Muscle layer of duodenum (tissue), 2 donors: ENCODE data around the gene PGM5.

Experiments used
- H3K27ac ChIP-seq: one replicate; pipeline ENCODE4 v1.7.0; 2013; ENCODE audit warnings: mild to moderate bottlenecking, low read length
- H3K27me3 ChIP-seq: one replicate; pipeline ENCODE4 v1.7.0; 2013; ENCODE audit warnings: low read depth, mild to moderate bottlenecking, control low read depth, low read length
- H3K36me3 ChIP-seq, 2 donors: one replicate each; pipeline ENCODE4 v1.7.0; 2013; ENCODE audit warnings: low read length in 2 of 2, control low read depth in 1 of 2, mild to moderate bottlenecking in 1 of 2; ENCODE audit not compliant: insufficient read depth in 2 of 2, control insufficient read depth in 1 of 2
- H3K4me1 ChIP-seq, 2 donors: one replicate each; pipeline ENCODE4 v1.7.0; 2013; ENCODE audit warnings: low read length in 2 of 2, mild to moderate bottlenecking in 2 of 2, control low read depth in 1 of 2, moderate library complexity in 1 of 2; ENCODE audit not compliant: insufficient read depth in 2 of 2, control insufficient read depth in 1 of 2
- H3K4me3 ChIP-seq, 2 donors: one replicate each; pipeline ENCODE4 v1.7.0; 2013; ENCODE audit warnings: low read length in 2 of 2, low read depth in 1 of 2, mild to moderate bottlenecking in 1 of 2
- H3K9me3 ChIP-seq, 2 donors: one replicate each; pipeline ENCODE4 v1.7.0; 2013; ENCODE audit warnings: low read length in 2 of 2, control low read depth in 1 of 2, mild to moderate bottlenecking in 1 of 2; ENCODE audit not compliant: control insufficient read depth in 1 of 2
- donor health status: healthy.

The PGM5 gene

DNA sequence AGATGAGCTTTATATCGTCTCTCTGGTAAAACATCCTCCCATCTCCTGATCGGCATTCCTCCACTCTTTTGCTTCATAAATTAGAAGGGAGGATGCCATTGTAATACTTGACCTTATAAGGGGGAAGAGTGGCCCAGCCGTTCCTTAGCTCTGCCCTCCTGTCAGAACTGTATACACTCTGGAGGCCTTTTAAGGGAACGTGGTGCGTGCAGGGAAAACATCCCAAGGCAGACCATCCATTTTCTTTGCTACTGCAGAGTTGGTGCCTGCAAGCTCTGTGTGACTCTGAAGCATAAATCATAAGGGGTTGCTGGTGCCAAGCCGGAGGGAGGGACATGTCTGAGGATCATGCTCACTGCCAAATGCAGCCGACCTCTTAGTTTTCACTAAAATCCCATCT, 90.4 kb downstream of the PGM5 start:
- Histone ChIP-seq H3K9me3 (no peaks in the 10 kb centered on the region), H3K27me3 (no peaks in the 10 kb centered on the region), H3K4me3 (no peak overlapping the region), H3K4me1 (peaks cover 5 to 35% of the 10 kb centered on the region in 2 donors), H3K27ac (peak overlapping the region; percentile 82), H3K36me3 (no peaks in the 10 kb centered on the region)

- Histone ChIP-seq H3K9me3 (no peaks in the 10 kb centered on the region), H3K36me3 (no peaks in the 10 kb centered on the region), H3K4me3 (no peak overlapping the region), H3K27ac (peak overlapping the region; percentile 77), H3K27me3 (no peaks in the 10 kb centered on the region), H3K4me1 (peaks cover 5 to 35% of the 10 kb centered on the region in 2 donors)
Observed at GRCh38 chr9:68447611-68448010, 91.2 kb downstream of the PGM5 start.

GRCh38 chr9:68454579-68455334, 98.3 kb downstream of the PGM5 start:
- peak overlapping the region; percentile 74 for H3K27ac ChIP-seq
- H3K9me3 ChIP-seq: no peaks in the 10 kb centered on the region

GRCh38 chr9:68455451-68455850, 99.0 kb downstream of the PGM5 start:
- H3K4me3 ChIP-seq: no peak overlapping the region

More at GRCh38 chr9:68454579-68455334, 98.3 kb downstream of the PGM5 start:
- peak overlapping the region in 1 of 2 donors; percentile 26 for H3K4me3 ChIP-seq
- no peaks in the 10 kb centered on the region for H3K27me3 ChIP-seq
- H3K36me3 ChIP-seq: no peaks in the 10 kb centered on the region
- H3K4me1 ChIP-seq: peaks cover 6% of the 10 kb centered on the region in 2 donors

GRCh38 chr9:68457803-68458202, 101.4 kb downstream of the PGM5 start:
- no peaks in the 10 kb centered on the region for H3K27me3 ChIP-seq
- no peaks in the 10 kb centered on the region for H3K36me3 ChIP-seq
- no peaks in the 10 kb centered on the region for H3K9me3 ChIP-seq
- H3K4me1 ChIP-seq: peaks cover 6 to 29% of the 10 kb centered on the region in 2 donors
- H3K4me3 ChIP-seq: no peak overlapping the region
- peak overlapping the region; percentile 81 for H3K27ac ChIP-seq

More at GRCh38 chr9:68455451-68455850, 99.0 kb downstream of the PGM5 start:
- Histone ChIP-seq H3K27me3 (no peaks in the 10 kb centered on the region), H3K36me3 (no peaks in the 10 kb centered on the region), H3K4me1 (peaks cover 6 to 9% of the 10 kb centered on the region in 2 donors), H3K27ac (peak overlapping the region; percentile 74), H3K9me3 (no peaks in the 10 kb centered on the region)

GRCh38 chr9:68458918-68459317, 102.5 kb downstream of the PGM5 start:
- no peak overlapping the region for H3K4me3 ChIP-seq
- no peaks in the 10 kb centered on the region for H3K9me3 ChIP-seq
- no peaks in the 10 kb centered on the region for H3K27me3 ChIP-seq
- H3K36me3 ChIP-seq: no peaks in the 10 kb centered on the region
- peak overlapping the region; percentile 12 for H3K27ac ChIP-seq
- peaks cover 6 to 33% of the 10 kb centered on the region in 2 donors for H3K4me1 ChIP-seq

- no peak overlapping the region for H3K4me3 ChIP-seq
- H3K36me3 ChIP-seq: peaks cover 0 to 7% of the 10 kb centered on the region in 2 donors
- peaks cover 6 to 33% of the 10 kb centered on the region in 2 donors for H3K4me1 ChIP-seq
- H3K9me3 ChIP-seq: no peaks in the 10 kb centered on the region
- H3K27ac ChIP-seq: peak overlapping the region; percentile 61
- H3K27me3 ChIP-seq: no peaks in the 10 kb centered on the region
Observed at GRCh38 chr9:68462105-68462775, 105.8 kb downstream of the PGM5 start.

DNA sequence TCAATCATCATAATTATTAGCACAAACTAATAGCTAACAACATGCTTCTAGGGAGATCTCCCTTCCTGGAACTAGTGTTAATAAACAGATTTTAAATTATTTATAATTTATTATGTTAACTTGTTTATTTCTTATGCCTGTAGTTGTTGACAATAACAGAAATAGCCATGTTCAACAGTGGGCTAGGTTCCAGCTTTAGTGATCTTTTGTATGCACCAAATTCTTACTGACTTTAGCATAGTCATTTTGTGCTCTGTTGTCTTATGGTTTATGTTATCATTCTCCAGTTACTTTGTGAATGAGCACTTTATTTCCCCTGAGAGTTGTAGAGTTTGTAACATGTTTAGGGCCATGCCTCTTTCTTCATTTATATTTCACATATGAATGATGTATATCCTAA, 113.7 kb downstream of the PGM5 start:
- Histone ChIP-seq H3K27ac (no peak overlapping the region), H3K4me1 (peaks cover 0 to 16% of the 10 kb centered on the region in 2 donors)

GRCh38 chr9:68470634-68471033, 114.2 kb downstream of the PGM5 start:
- Histone ChIP-seq H3K9me3 (no peaks in the 10 kb centered on the region), H3K4me1 (peaks cover 0 to 16% of the 10 kb centered on the region in 2 donors), H3K4me3 (no peak overlapping the region), H3K36me3 (peaks cover 0 to 8% of the 10 kb centered on the region in 2 donors), H3K27ac (no peak overlapping the region), H3K27me3 (no peaks in the 10 kb centered on the region)

More for the DNA sequence above, 113.7 kb downstream of the PGM5 start:
- peaks cover 0 to 8% of the 10 kb centered on the region in 2 donors for H3K36me3 ChIP-seq
- no peaks in the 10 kb centered on the region for H3K9me3 ChIP-seq
- H3K4me3 ChIP-seq: no peak overlapping the region
- no peaks in the 10 kb centered on the region for H3K27me3 ChIP-seq

- peaks cover 0 to 21% of the 10 kb centered on the region in 2 donors for H3K4me1 ChIP-seq
- no peaks in the 10 kb centered on the region for H3K9me3 ChIP-seq
- no peaks in the 10 kb centered on the region for H3K27me3 ChIP-seq
- no peak overlapping the region for H3K27ac ChIP-seq
- no peak overlapping the region for H3K4me3 ChIP-seq
- peaks cover 0 to 2% of the 10 kb centered on the region in 2 donors for H3K36me3 ChIP-seq
Observed at GRCh38 chr9:68472119-68472518, 115.7 kb downstream of the PGM5 start.

GRCh38 chr9:68473790-68474189, 117.4 kb downstream of the PGM5 start:
- Histone ChIP-seq H3K4me3 (no peak overlapping the region), H3K9me3 (no peaks in the 10 kb centered on the region), H3K4me1 (peaks cover 0 to 25% of the 10 kb centered on the region in 2 donors), H3K36me3 (no peaks in the 10 kb centered on the region), H3K27ac (no peak overlapping the region), H3K27me3 (no peaks in the 10 kb centered on the region)
